Psoas muscle (tissue), 8 donors: ENCODE results near the gene UQCRHL. TPM values are rescaled to one million over a fixed set of nuclear protein-coding genes. Genes with fewer than 3 reads are reported as not detected.

Experiments used
- ATAC-seq, 4 donors: fragments of 200-7000 bp; cut with Tn5 transposase; one replicate each; pipeline ENCODE4 v1.9.1; 2020; ENCODE audit warnings: moderate library complexity in 3 of 4, mild to moderate bottlenecking in 2 of 4
- DNase-seq, 2 donors: peaks; one replicate each; pipeline ENCODE4 v3.0.0-alpha.2; 2020
- H3K27ac ChIP-seq: fragments of 200-600 bp; one replicate; pipeline ENCODE4 v1.8.0; 2022
- H3K27me3 ChIP-seq, 3 donors: fragments of 200-600 bp in 1 of 3; one replicate each; pipeline versions ENCODE4 v1.6.1 to v1.8.0; 2013 to 2022; ENCODE audit warnings: low read length in 2 of 3, mild to moderate bottlenecking in 2 of 3, moderate library complexity in 1 of 3; ENCODE audit not compliant: insufficient read depth in 3 of 3
- H3K36me3 ChIP-seq, 2 donors: fragments of 200-600 bp in 1 of 2; one replicate each; pipeline versions ENCODE4 v1.6.1 to v1.8.0; 2013 to 2022; ENCODE audit warnings: low read depth in 1 of 2, mild to moderate bottlenecking in 1 of 2, moderate library complexity in 1 of 2; ENCODE audit not compliant: insufficient read depth in 1 of 2
- H3K4me1 ChIP-seq: fragments of 200-600 bp; one replicate; pipeline ENCODE4 v1.8.0; 2022
- H3K4me3 ChIP-seq: fragments of 200-600 bp; one replicate; pipeline ENCODE4 v1.8.0; 2022; ENCODE audit warnings: mild to moderate bottlenecking
- H3K9me3 ChIP-seq: fragments of 200-600 bp; one replicate; pipeline ENCODE4 v1.8.0; 2022
- CTCF ChIP-seq: fragments of 200-600 bp; IDR thresholded peaks from one replicate; pipeline ENCODE4 v1.8.0; 2022; ENCODE audit warnings: antibody characterized with exemption
- WGBS, 3 donors: extraction: QIAGEN DNeasy Blood & Tissue Kit; methylation state at CpG; one replicate each; pipeline versions ENCODE4 v1.1.6 to v1.1.7; 2013; 5-methylcytosine and 5-hydroxymethylcytosine counted together
- intact Hi-C, 2 donors: fragments of 100-400 bp; cut with DNase I; formaldehyde crosslinking; loops; one replicate each; pipeline versions ENCODE4 v1.11.0 to v1.14.2; 2022
- polyA plus RNA-seq, 3 donors: library from polyadenylated mRNA; stranded (reverse); fragments of 200-250 nt; gene quantifications; one replicate each; pipeline ENCODE4 v1.2.3, GENCODE V29; 2013
- total RNA-seq, 4 donors: library from RNA; stranded (reverse); fragmentation: NEBNext Ultra II Directional in 2 of 4; extraction: Animal tissue kit (Norgen Biotek cat#: 25700) in 2 of 4; gene quantifications; one replicate each; pipeline versions ENCODE4 v1.2.1 to v1.2.4, GENCODE V29; 2021 to 2023
- donor health status: healthy with polysubstance abuse.
- donor health status: DM: no; HTN: no; CAD: no; lungs with moderate emphysema.
- donor health status: Bipolar disorder and iron deficiency.
- donor health status: healthy.
- donor health status: DM: yes; HTN: yes; CAD: no.
- donor health status: DM: no; HTN: no; CAD: no.
- donor health status: DM: no; HTN: no; CAD: no.
- donor health status: DM: yes; HTN: yes; CAD: no.

The UQCRHL gene
- total and polyA plus RNA-seq, 7 donors: 0.97 to 7.1 (median 2.8) TPM

- DNase-seq: no peak
- Histone ChIP-seq H3K4me1 (peaks cover 67% of the 10 kb centered on the region), H3K36me3 (no peaks in the 10 kb centered on the region), H3K9me3 (no peaks in the 10 kb centered on the region), H3K4me3 (peak overlapping the region; percentile 95), H3K27ac (peak overlapping the region; percentile 99), H3K27me3 (no peaks in the 10 kb centered on the region)
- intact Hi-C loops: loop anchor here (5.0 kb wide), 2 partner anchors 36 to 51 kb away; no protein-coding TSS in a partner anchor
- TF ChIP-seq CTCF: no peak
- WGBS, 3 donors: 55 to 69% (median 57%) methylated on average over 16 of the region's 16 CpGs
- ATAC-seq: no peak
Measured at GRCh38 chr1:15851210-15852035, 44.0 kb upstream of the UQCRHL start.

- Histone ChIP-seq H3K9me3 (no peaks in the 10 kb centered on the region), H3K36me3 (no peaks in the 10 kb centered on the region), H3K4me3 (peak overlapping the region; percentile 95), H3K4me1 (peaks cover 59% of the 10 kb centered on the region), H3K27me3 (no peaks in the 10 kb centered on the region), H3K27ac (peak overlapping the region; percentile 99)
- no peak for TF ChIP-seq CTCF
- DNase-seq (no peak), ATAC-seq (no peak)
- intact Hi-C loops: loop anchor here (5.0 kb wide), 2 partner anchors 37 to 52 kb away; no protein-coding TSS in a partner anchor
- WGBS, 3 donors: 5 to 14% (median 6%) methylated on average over 2 of the region's 2 CpGs
Measured at GRCh38 chr1:15850471-15851001, 43.1 kb upstream of the UQCRHL start.

GRCh38 chr1:15849775-15850324 is 42.4 kb upstream of the UQCRHL start:
- intact Hi-C loops: loop anchor here (5.0 kb wide), 2 partner anchors 37 to 52 kb away; no protein-coding TSS in a partner anchor
- DNase-seq: no peak
- peak overlapping the region; percentile 95 for H3K4me3 ChIP-seq
- no peak for ATAC-seq
- 0 to 2% (median 2%) methylated on average over 16 of the region's 16 CpGs for WGBS, 3 donors
- H3K36me3 ChIP-seq: no peaks in the 10 kb centered on the region
- no peaks in the 10 kb centered on the region for H3K9me3 ChIP-seq
- H3K27ac ChIP-seq: peak overlapping the region; percentile 99
- H3K4me1 ChIP-seq: peaks cover 52% of the 10 kb centered on the region
- TF ChIP-seq CTCF: no peak
- no peaks in the 10 kb centered on the region for H3K27me3 ChIP-seq

- intact Hi-C loops: loop anchor here in 1 of 2 donors (5.0 kb wide), 1 partner anchor 53 kb away; no protein-coding TSS in a partner anchor
- ATAC-seq (peak; percentile 34 to 70 (median 52)), DNase-seq (peak; percentile 72 to 86)
- H3K27ac ChIP-seq: peak overlapping the region; percentile 99
- no peaks in the 10 kb centered on the region for H3K27me3 ChIP-seq
- no peaks in the 10 kb centered on the region for H3K36me3 ChIP-seq
- H3K4me1 ChIP-seq: peaks cover 54% of the 10 kb centered on the region
- peak overlapping the region; percentile 95 for H3K4me3 ChIP-seq
- TF ChIP-seq CTCF: no peak
- no peaks in the 10 kb centered on the region for H3K9me3 ChIP-seq
- WGBS, 3 donors: 0 to 1% (median 1%) methylated on average over 44 of the region's 44 CpGs
Measured at GRCh38 chr1:15848929-15849774, 41.7 kb upstream of the UQCRHL start.
